HG03354 (cell line): Measurements from ENCODE around the gene ANKRD12.

ENCODE experiments used
- ATAC-seq: cut with Tn5 transposase; IDR thresholded peaks from one replicate; pipeline ENCODE4 v1.9.1; 2021; ENCODE audit warnings: mild to moderate bottlenecking; ENCODE audit not compliant: unreplicated experiment, poor library complexity, severe bottlenecking

The ANKRD12 gene

GRCh38 chr18:9328776-9329175, 192.2 kb downstream of the ANKRD12 start:
- no peak for ATAC-seq

GRCh38 chr18:9329471-9329870, 192.9 kb downstream of the ANKRD12 start:
- no peak for ATAC-seq

GRCh38 chr18:9330419-9330818, 193.8 kb downstream of the ANKRD12 start:
- ATAC-seq, result no peak

- peak; percentile 38 for ATAC-seq
Observed at GRCh38 chr18:9333441-9334328, 197.1 kb downstream of the ANKRD12 start.

- peak; percentile 83 for ATAC-seq
Observed at GRCh38 chr18:9334329-9334972, 197.9 kb downstream of the ANKRD12 start, which contains the start of gene TWSG1. Gene TWSG1, plus strand, starts transcription at chr18:9334773. Its CDS starts 2,457 bp downstream, at chr18:9337230.

GRCh38 chr18:9334973-9335696, 198.6 kb downstream of the ANKRD12 start:
- ATAC-seq, result peak; percentile 60
